H1 (cell line): ENCODE data around the gene IRF8. TPM values are rescaled to one million over a fixed set of nuclear protein-coding genes. Genes with fewer than 3 reads are reported as not detected.

ENCODE experiments used
- CTCF ChIA-PET: fragments of 300-600 bp; sonication (Branson Sonifier 250); formaldehyde crosslinking; loops from one replicate; lab custom pipeline; 2021; ENCODE audit not compliant: partially characterized antibody; lab: Charles Lee
- POLR2A ChIA-PET: fragments of 300-600 bp; sonication (Branson Sonifier 250); formaldehyde crosslinking; loops from one replicate; lab custom pipeline; 2021; ENCODE audit warnings: inconsistent platforms; ENCODE audit not compliant: partially characterized antibody; lab: Charles Lee
- DNase-seq, 2 experiments: peaks; one replicate each; pipeline versions ENCODE4 v3.0.0 to v3.0.0-alpha.2; 2010 to 2022; ENCODE audit warnings: low spot score in 2 of 2, low read depth in 1 of 2, mixed read lengths in 1 of 2
- FAIRE-seq: peaks from 2 replicates; lab custom pipeline; 2011; peaks lifted over from hg19 to GRCh38; lab: Jason Lieb, UNC
- H2AFZ ChIP-seq: 2 replicates; pipeline ENCODE4 v1.8.1; 2012; ENCODE audit warnings: low read length, inconsistent platforms
- H2AK5ac ChIP-seq: 2 replicates; pipeline ENCODE4 v1.6.1; 2013; ENCODE audit warnings: low read depth, low read length
- H2BK120ac ChIP-seq: replicated peaks from 2 replicates; pipeline ENCODE3; 2013; ENCODE audit warnings: low read depth, low read length, inconsistent platforms
- H2BK12ac ChIP-seq: 2 replicates; pipeline ENCODE4 v1.6.1; 2013; ENCODE audit warnings: low read depth, low read length
- H2BK15ac ChIP-seq: 2 replicates; pipeline ENCODE4 v1.6.1; 2013; ENCODE audit warnings: low read length
- H2BK20ac ChIP-seq: 2 replicates; pipeline ENCODE4 v1.6.1; 2013; ENCODE audit warnings: low read length
- H2BK5ac ChIP-seq: 2 replicates; pipeline ENCODE4 v1.6.1; 2013; ENCODE audit warnings: low read depth, low read length
- H3K14ac ChIP-seq: 2 replicates; pipeline ENCODE4 v1.6.1; 2013; ENCODE audit warnings: inconsistent platforms; ENCODE audit not compliant: insufficient read length
- H3K18ac ChIP-seq: 2 replicates; pipeline ENCODE4 v1.6.1; 2013; ENCODE audit warnings: low read length; ENCODE audit errors: extremely low read depth
- H3K23ac ChIP-seq: 2 replicates; pipeline ENCODE4 v1.6.1; 2013; ENCODE audit warnings: inconsistent platforms; ENCODE audit not compliant: insufficient read length
- H3K23me2 ChIP-seq: 2 replicates; pipeline ENCODE4 v1.6.1; 2013; ENCODE audit warnings: low read depth, low read length
- H3K27ac ChIP-seq: 2 replicates; pipeline ENCODE4 v1.6.1; 2011; ENCODE audit warnings: low read depth, low read length, inconsistent platforms
- H3K27me3 ChIP-seq, 4 experiments: replicated peaks in 1 of 4; 1 replicate in 1 of 4; 2 replicates in 3 of 4; pipeline versions ENCODE4 v1.6.1 to v1.8.1; 2011 to 2013; ENCODE audit warnings: low read length in 3 of 4, mild to moderate bottlenecking in 3 of 4, inconsistent platforms in 2 of 4, mixed read lengths in 2 of 4, moderate library complexity in 1 of 4; ENCODE audit not compliant: control insufficient read depth in 3 of 4, insufficient read depth in 3 of 4; ENCODE audit errors: extremely low read depth in 1 of 4
- H3K36me3 ChIP-seq, 4 experiments: 2 replicates each; pipeline versions ENCODE4 v1.6.1 to v1.8.1; 2011 to 2013; ENCODE audit warnings: mild to moderate bottlenecking in 4 of 4, low read length in 3 of 4, moderate library complexity in 2 of 4, control low read depth in 1 of 4, inconsistent platforms in 1 of 4; ENCODE audit not compliant: insufficient read depth in 4 of 4, control insufficient read depth in 2 of 4
- H3K4ac ChIP-seq: replicated peaks from 2 replicates; pipeline ENCODE3; 2013; ENCODE audit warnings: low read length, low read depth, mixed read lengths, inconsistent platforms; ENCODE audit not compliant: insufficient read length
- H3K4me1 ChIP-seq, 4 experiments: replicated peaks in 1 of 4; 1 replicate in 1 of 4; 2 replicates in 3 of 4; pipeline versions ENCODE4 v1.6.1 to v1.8.1; 2011 to 2013; ENCODE audit warnings: low read length in 3 of 4, inconsistent platforms in 2 of 4, mixed read lengths in 1 of 4; ENCODE audit not compliant: insufficient read depth in 4 of 4, control insufficient read depth in 3 of 4
- H3K4me2 ChIP-seq, 2 experiments: 2 replicates each; pipeline versions ENCODE4 v1.6.1 to v1.8.1; 2011 to 2013; ENCODE audit warnings: low read depth in 2 of 2, low read length in 2 of 2, control low read depth in 1 of 2, inconsistent platforms in 1 of 2, mild to moderate bottlenecking in 1 of 2; ENCODE audit not compliant: insufficient read depth in 1 of 2
- H3K4me3 ChIP-seq, 4 experiments: fragments of 200-600, 300-600 bp in 1 of 4; sonication (generic), shearing (Covaris generic), sonication (Bioruptor Twin) in 1 of 4; 2 replicates each; pipeline versions ENCODE4 v1.5.1 to v1.8.1; 2011 to 2016; ENCODE audit warnings: low read length in 4 of 4, low read depth in 3 of 4, control low read depth in 2 of 4, inconsistent platforms in 2 of 4, mild to moderate bottlenecking in 2 of 4, mixed read lengths in 1 of 4, moderate library complexity in 1 of 4; ENCODE audit not compliant: insufficient read depth in 2 of 4; ENCODE audit errors: extremely low read depth in 1 of 4
- H3K56ac ChIP-seq: replicated peaks from 2 replicates; pipeline ENCODE3; 2013; ENCODE audit warnings: low read depth, mild to moderate bottlenecking, mixed read lengths, low read length, inconsistent platforms; ENCODE audit not compliant: insufficient read length
- H3K79me1 ChIP-seq: 2 replicates; pipeline ENCODE4 v1.6.1; 2013; ENCODE audit warnings: low read depth, low read length, control low read depth
- H3K79me2 ChIP-seq, 2 experiments: 2 replicates each; pipeline versions ENCODE4 v1.6.1 to v1.8.1; 2012 to 2013; ENCODE audit warnings: low read length in 2 of 2, mild to moderate bottlenecking in 2 of 2, inconsistent platforms in 1 of 2; ENCODE audit not compliant: insufficient read depth in 2 of 2, control insufficient read depth in 1 of 2
- H3K9ac ChIP-seq, 4 experiments: replicated peaks in 1 of 4; 1 replicate in 1 of 4; 2 replicates in 3 of 4; pipeline versions ENCODE4 v1.6.1 to v1.8.1; 2011 to 2013; ENCODE audit warnings: low read depth in 3 of 4, low read length in 3 of 4, control low read depth in 2 of 4, mild to moderate bottlenecking in 2 of 4, moderate library complexity in 2 of 4, inconsistent platforms in 1 of 4; ENCODE audit errors: extremely low read depth in 1 of 4
- H3K9me3 ChIP-seq, 2 experiments: 2 replicates each; pipeline versions ENCODE4 v1.6.1 to v1.8.1; 2012 to 2013; ENCODE audit warnings: mild to moderate bottlenecking in 2 of 2, moderate library complexity in 2 of 2, control low read depth in 1 of 2, inconsistent platforms in 1 of 2, low read depth in 1 of 2, low read length in 1 of 2, mixed read lengths in 1 of 2; ENCODE audit not compliant: insufficient read depth in 2 of 2
- H4K20me1 ChIP-seq, 2 experiments: replicated peaks in 1 of 2; 2 replicates each; pipeline versions ENCODE3 to v1.8.1; 2011 to 2013; ENCODE audit warnings: inconsistent platforms in 2 of 2, low read length in 2 of 2, mild to moderate bottlenecking in 1 of 2; ENCODE audit not compliant: insufficient read depth in 2 of 2, control insufficient read depth in 1 of 2
- H4K5ac ChIP-seq: 2 replicates; pipeline ENCODE4 v1.6.1; 2013; ENCODE audit warnings: low read length, low read depth, mixed read lengths, inconsistent platforms; ENCODE audit not compliant: insufficient read length
- H4K8ac ChIP-seq: 2 replicates; pipeline ENCODE4 v1.8.0; 2013; ENCODE audit warnings: mild to moderate bottlenecking, moderate library complexity, low read length, inconsistent platforms; ENCODE audit not compliant: insufficient read depth; ENCODE audit errors: extremely low read depth
- H4K91ac ChIP-seq: replicated peaks from 2 replicates; pipeline ENCODE3; 2013; ENCODE audit warnings: low read length, mixed read lengths, inconsistent platforms; ENCODE audit not compliant: insufficient read length
- ASH2L ChIP-seq: fragments of 200-600, 300-600 bp; sonication (generic); IDR thresholded peaks from one replicate; pipeline ENCODE4 v1.7.1; 2017; ENCODE audit warnings: low read length
- CREB1 ChIP-seq: IDR thresholded peaks from 2 replicates; pipeline ENCODE4 v1.6.1; 2012; ENCODE audit warnings: inconsistent platforms
- EGR1 ChIP-seq: IDR thresholded peaks from 2 replicates; pipeline ENCODE4 v1.6.1; 2011; ENCODE audit warnings: low read depth, low read length, borderline replicate concordance
- HDAC2 ChIP-seq, 2 experiments: fragments of 300-600 bp in 1 of 2; sonication (generic) in 1 of 2; IDR thresholded peaks; 2 replicates each; pipeline ENCODE4 v1.6.1; 2011 to 2012; ENCODE audit warnings: low read depth in 2 of 2, low read length in 2 of 2, mild to moderate bottlenecking in 2 of 2, moderate library complexity in 2 of 2, borderline replicate concordance in 1 of 2, inconsistent platforms in 1 of 2
- HDAC6 ChIP-seq: IDR thresholded peaks from one replicate; pipeline ENCODE4 v1.7.1; 2012; ENCODE audit warnings: low read depth, mild to moderate bottlenecking, inconsistent platforms, low read length, moderate library complexity
- JUN ChIP-seq: IDR thresholded peaks from 2 replicates; pipeline ENCODE4 v1.6.1; 2011; ENCODE audit warnings: low read depth, mild to moderate bottlenecking, improper control_type of control experiment, low read length
- KDM1A ChIP-seq: fragments of 200-600, 300-600 bp; sonication (generic); IDR thresholded peaks from 2 replicates; pipeline ENCODE4 v1.7.1; 2016; ENCODE audit warnings: mild to moderate bottlenecking, low read length, borderline replicate concordance
- RBBP5 ChIP-seq: IDR thresholded peaks from 2 replicates; pipeline ENCODE4 v1.7.1; 2012; ENCODE audit warnings: low read depth, mild to moderate bottlenecking, inconsistent platforms, low read length, moderate library complexity, borderline replicate concordance
- SIN3A ChIP-seq, 2 experiments: IDR thresholded peaks in 1 of 2; conservative IDR thresholded peaks in 1 of 2; 2 replicates each; pipeline ENCODE4 v1.6.1; 2011 to 2012; ENCODE audit warnings: low read length in 2 of 2, improper control_type of control experiment in 1 of 2, low read depth in 1 of 2, mild to moderate bottlenecking in 1 of 2
- SIX5 ChIP-seq: IDR thresholded peaks from 2 replicates; pipeline ENCODE4 v1.6.1; 2011; ENCODE audit warnings: mild to moderate bottlenecking, low read depth, low read length
- SP1 ChIP-seq: IDR thresholded peaks from 2 replicates; pipeline ENCODE4 v1.6.1; 2011; ENCODE audit warnings: low read depth, low read length
- SP2 ChIP-seq: IDR thresholded peaks from 2 replicates; pipeline ENCODE4 v1.6.1; 2012; ENCODE audit warnings: mild to moderate bottlenecking, low read length, inconsistent platforms
- SP4 ChIP-seq: IDR thresholded peaks from 2 replicates; pipeline ENCODE4 v1.6.1; 2012; ENCODE audit warnings: low read length, inconsistent platforms
- WGBS, 2 experiments: shearing (Covaris generic) in 1 of 2; methylation state at CpG; one replicate each; pipeline versions ENCODE4 v1.1.6 to v1.1.7; 2013 to 2015; ENCODE audit warnings: low lambda C conversion rate in 2 of 2, mixed read lengths in 2 of 2, inconsistent platforms in 1 of 2, low coverage in 1 of 2, missing lambda C conversion rate in 1 of 2; ENCODE audit not compliant: insufficient replicate concordance in 2 of 2, insufficient coverage in 1 of 2, insufficient read length in 1 of 2; ENCODE audit errors: extremely low coverage in 1 of 2, missing lambda C conversion rate in 1 of 2; 5-methylcytosine and 5-hydroxymethylcytosine counted together
- polyA plus RNA-seq, 7 experiments: library from polyadenylated mRNA; depleted of rRNA in 3 of 7; stranded (reverse) in 5 of 7; unstranded in 2 of 7; fragments of >200 nt in 5 of 7; fragments of 200-250 nt in 2 of 7; gene quantifications; 1 replicate in 5 of 7; 2 replicates in 1 of 7; 4 replicates in 1 of 7; pipeline versions ENCODE4 v1.2.1 to v1.2.3, GENCODE V29; 2011 to 2013; ENCODE audit warnings: missing spikeins in 2 of 7, mixed read lengths in 2 of 7
- total RNA-seq: library from RNA; stranded (reverse); fragmentation: NEBNext Ultra II Directional; extraction: Animal tissue kit (Norgen Biotek cat#: 25700); gene quantifications from 2 replicates; pipeline ENCODE4 v1.2.1, GENCODE V29; 2021
- TF ChIP-seq, protein P1 (sequence below): IDR thresholded peaks from 2 replicates; pipeline ENCODE4 v1.6.1; 2012; ENCODE audit warnings: inconsistent platforms

Gene IRF8
- total and polyA plus RNA-seq, 2 of the 8 experiments (the other 6 are each of a cell fraction or from before 2014, with no cell fraction given) = 0.35 to 2.0 TPM

DNA sequence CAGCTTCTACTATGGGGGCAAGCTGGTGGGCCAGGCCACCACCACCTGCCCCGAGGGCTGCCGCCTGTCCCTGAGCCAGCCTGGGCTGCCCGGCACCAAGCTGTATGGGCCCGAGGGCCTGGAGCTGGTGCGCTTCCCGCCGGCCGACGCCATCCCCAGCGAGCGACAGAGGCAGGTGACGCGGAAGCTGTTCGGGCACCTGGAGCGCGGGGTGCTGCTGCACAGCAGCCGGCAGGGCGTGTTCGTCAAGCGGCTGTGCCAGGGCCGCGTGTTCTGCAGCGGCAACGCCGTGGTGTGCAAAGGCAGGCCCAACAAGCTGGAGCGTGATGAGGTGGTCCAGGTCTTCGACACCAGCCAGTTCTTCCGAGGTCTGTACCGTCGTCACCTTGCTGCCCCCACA, 19.5 kb downstream of the IRF8 start:
- H4K20me1 ChIP-seq = peaks cover 0 to 3% of the 10 kb centered on the region in 2 experiments
- no peak overlapping the region for H2BK20ac ChIP-seq
- H3K14ac ChIP-seq = no peak overlapping the region
- no peak overlapping the region for H2BK120ac ChIP-seq
- H3K23me2 ChIP-seq = no peaks in the 10 kb centered on the region
- ChIA-PET POLR2A (no interaction called here), CTCF (interaction anchor here (0.9 to 10.2 kb wide), 5 partner anchors 11 to 106 kb away, joined by 3 to 52 read pairs (median 4); no protein-coding TSS in a partner anchor)
- H2BK12ac ChIP-seq = no peak overlapping the region
- FAIRE-seq (no peak), DNase-seq (no peak)
- H3K4me1 ChIP-seq = peaks cover 0 to 2% (median 1%) of the 10 kb centered on the region in 4 experiments; a peak in 3 of 7 replicates
- H3K4me3 ChIP-seq = no peak overlapping the region
- H2AFZ ChIP-seq = no peak overlapping the region
- no peak overlapping the region for H2AK5ac ChIP-seq
- no peak for TF ChIP-seq SP2
- no peak for TF ChIP-seq HDAC6
- no peak for TF ChIP-seq ASH2L
- no peak for TF ChIP-seq SP4
- TF ChIP-seq SP1 = no peak
- TF ChIP-seq EGR1 = no peak
- no peak for TF ChIP-seq RBBP5
- TF ChIP-seq SIN3A (conservative IDR thresholded peaks at IDR 0.05 in 1 of 2, IDR thresholded peaks at IDR 0.05 in 1 of 2; ENCODE audit: low read depth in 1 of 2, low read length in 2 of 2) = no peak
- no peak for TF ChIP-seq CREB1
- no peak for TF ChIP-seq SIX5
- no peak for TF ChIP-seq JUN
- TF ChIP-seq, protein P1, sequence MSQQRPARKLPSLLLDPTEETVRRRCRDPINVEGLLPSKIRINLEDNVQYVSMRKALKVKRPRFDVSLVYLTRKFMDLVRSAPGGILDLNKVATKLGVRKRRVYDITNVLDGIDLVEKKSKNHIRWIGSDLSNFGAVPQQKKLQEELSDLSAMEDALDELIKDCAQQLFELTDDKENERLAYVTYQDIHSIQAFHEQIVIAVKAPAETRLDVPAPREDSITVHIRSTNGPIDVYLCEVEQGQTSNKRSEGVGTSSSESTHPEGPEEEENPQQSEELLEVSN = no peak
- TF ChIP-seq KDM1A = no peak
- TF ChIP-seq HDAC2 (IDR thresholded peaks at IDR 0.05; ENCODE audit: borderline replicate concordance in 1 of 2, low read depth in 2 of 2, low read length in 2 of 2) = no peak
- no peak overlapping the region for H4K5ac ChIP-seq
- H4K8ac ChIP-seq = no peak overlapping the region
- no peak overlapping the region for H3K18ac ChIP-seq
- H3K79me1 ChIP-seq = no peaks in the 10 kb centered on the region
- H3K4ac ChIP-seq = no peak overlapping the region
- no peaks in the 10 kb centered on the region for H3K79me2 ChIP-seq
- H3K23ac ChIP-seq = no peak overlapping the region
- H3K27ac ChIP-seq = no peak overlapping the region
- no peak overlapping the region for H3K56ac ChIP-seq
- no peak overlapping the region for H2BK15ac ChIP-seq
- H2BK5ac ChIP-seq = no peak overlapping the region; the same call in 1 of the 2 replicates
- H4K91ac ChIP-seq = no peak overlapping the region
- WGBS, 2 experiments = 98% methylated on average over 30 of the region's 30 CpGs; no CpG with 5 or more reads in 1 of the 2 experiments
- no peak overlapping the region for H3K4me2 ChIP-seq
- no peaks in the 10 kb centered on the region for H3K9me3 ChIP-seq
- peaks cover 0 to 2% (median 0%) of the 10 kb centered on the region in 4 experiments; a peak in 1 of 7 replicates for H3K27me3 ChIP-seq
- no peak overlapping the region for H3K9ac ChIP-seq
- H3K36me3 ChIP-seq = no peaks in the 10 kb centered on the region
